ENCODE data around the gene PIGU. TPM values are rescaled to one million over a fixed set of nuclear protein-coding genes. Genes with fewer than 3 reads are reported as not detected.

The PIGU gene
- total and polyA plus RNA-seq, 2 donors (not counting 1 experiment from before 2014, with no cell fraction given), result 12.0 to 19.3 TPM

- Histone ChIP-seq H3K4me1 (ENCODE audit: control insufficient read depth in 2 of 2, insufficient read depth in 2 of 2, low read length in 2 of 2) (peaks cover 5 to 10% of the 10 kb centered on the region in 2 donors), H3K4me2 (replicated peaks; ENCODE audit: low read depth, low read length, poor library complexity, severe bottlenecking) (peak within 1 kb of the TSS; percentile 83), H4K20me1 (ENCODE audit: control insufficient read depth, insufficient read depth, low read length, poor library complexity, severe bottlenecking) (peaks cover 22% of the 10 kb centered on the region), H2AFZ (ENCODE audit: insufficient read depth, low read depth, low read length, poor library complexity, severe bottlenecking) (peak within 1 kb of the TSS; percentile 90), H3K9me3 (ENCODE audit: control extremely low read depth in 1 of 3, control insufficient read depth in 2 of 3, insufficient read depth in 1 of 3, low read length in 2 of 3) (no peaks in the 10 kb centered on the region), H3K36me3 (replicated peaks in 1 of 2; ENCODE audit: control extremely low read depth in 1 of 2, control insufficient read depth in 1 of 2, extremely low read depth in 1 of 2, insufficient read depth in 2 of 2, low read length in 1 of 2) (peaks cover 3 to 5% of the 10 kb centered on the region in 2 experiments), H3K27me3 (replicated peaks in 1 of 4; ENCODE audit: control extremely low read depth in 1 of 4, control insufficient read depth in 3 of 4, insufficient read depth in 4 of 4, low read length in 3 of 4) (no peaks in the 10 kb centered on the region), H3K79me2 (ENCODE audit: control insufficient read depth, insufficient read depth, low read length) (peaks cover 57% of the 10 kb centered on the region), H3K4me3 (ENCODE audit: control extremely low read depth in 1 of 5, extremely low read depth in 1 of 5, insufficient read depth in 1 of 5, low read depth in 2 of 5, low read length in 4 of 5) (peak within 1 kb of the TSS; percentile 66 to 99 (median 95)), H3K9ac (ENCODE audit: low read length) (peak within 1 kb of the TSS; percentile 94), H3K27ac (ENCODE audit: low read length in 2 of 2) (peak within 1 kb of the TSS; percentile 31 to 85)
- under 1% methylated on average over 55 of the region's 59 CpGs for WGBS (ENCODE audit: insufficient coverage)
- Mint-ChIP-seq H3K4me1 (peaks cover 47% of the 10 kb centered on the region), H3K4me3 (peak within 1 kb of the TSS; percentile 97), H3K27me3 (no peaks in the 10 kb centered on the region), H3K9me3 (ENCODE audit: insufficient read depth) (no peaks in the 10 kb centered on the region), H3K27ac (peak within 1 kb of the TSS; percentile 97)
- TF ChIP-seq CTCF (IDR thresholded peaks at IDR 0.05) (no peak), EZH2 (IDR thresholded peaks at IDR 0.05; ENCODE audit: borderline replicate concordance, insufficient read depth, low read depth, low read length, poor library complexity, severe bottlenecking) (no peak)
- intact Hi-C loops (cut with micrococcal nuclease), result loop anchor here (1.0 to 5.0 kb wide), 6 partner anchors 42 to 524 kb away; partner anchors contain the start of genes EIF2S2, MAP1LC3A, PIGU and RALY
- CTCF ChIA-PET, result interaction anchor here (0.6 to 5.3 kb wide), 20 partner anchors 9 to 326 kb away, joined by 3 to 38 read pairs (median 4); partner anchors contain the start of genes MAP1LC3A and TP53INP2
- ATAC-seq (ENCODE audit: low read depth) (peak; percentile 83), DNase-seq (peak; percentile 95)
- POLR2A ChIA-PET, result interaction anchor here (0.6 to 0.9 kb wide), 5 partner anchors 153 to 1573 kb away, joined by 3 to 8 read pairs (median 4); partner anchors contain the start of genes ITCH and PIGU
Observed at GRCh38 chr20:34516247-34517113, 160.4 kb downstream of the PIGU start, which contains the start of gene DYNLRB1. Gene DYNLRB1 (plus strand): TSS chr20:34516422. CDS start chr20:34516459, 37 bp downstream.
